Left colon (tissue), 2 donors: ENCODE results near the gene EP400. TPM values are rescaled to one million over a fixed set of nuclear protein-coding genes. Genes with fewer than 3 reads are reported as not detected.

Experiments
- ATAC-seq: fragments of 200-7000 bp; cut with Tn5 transposase; one replicate; pipeline ENCODE4 v1.9.1; 2020; ENCODE audit warnings: mild to moderate bottlenecking, moderate library complexity
- DNase-seq, 2 donors: peaks; one replicate each; pipeline ENCODE4 v3.0.0-alpha.2; 2020
- intact Hi-C, 2 donors: fragments of 100-400 bp; cut with DNase I in 1 of 2; cut with micrococcal nuclease in 1 of 2; formaldehyde crosslinking; loops; one replicate each; pipeline versions ENCODE4 v1.11.2 to v1.14.0; 2022; cut with DNase I, micrococcal nuclease
- total RNA-seq, 2 donors: library from RNA; stranded (reverse); fragmentation: NEBNext Ultra II Directional; extraction: Animal tissue kit (Norgen Biotek cat#: 25700); gene quantifications; one replicate each; pipeline ENCODE4 v1.2.1, GENCODE V29; 2021
- donor health status: DM: no; HTN: no; CAD: no.
- donor health status: DM: yes; HTN: yes; CAD: no.

Gene EP400
- total RNA-seq, 2 donors from 2014 or later, result 28.2 to 38.2 TPM

DNA sequence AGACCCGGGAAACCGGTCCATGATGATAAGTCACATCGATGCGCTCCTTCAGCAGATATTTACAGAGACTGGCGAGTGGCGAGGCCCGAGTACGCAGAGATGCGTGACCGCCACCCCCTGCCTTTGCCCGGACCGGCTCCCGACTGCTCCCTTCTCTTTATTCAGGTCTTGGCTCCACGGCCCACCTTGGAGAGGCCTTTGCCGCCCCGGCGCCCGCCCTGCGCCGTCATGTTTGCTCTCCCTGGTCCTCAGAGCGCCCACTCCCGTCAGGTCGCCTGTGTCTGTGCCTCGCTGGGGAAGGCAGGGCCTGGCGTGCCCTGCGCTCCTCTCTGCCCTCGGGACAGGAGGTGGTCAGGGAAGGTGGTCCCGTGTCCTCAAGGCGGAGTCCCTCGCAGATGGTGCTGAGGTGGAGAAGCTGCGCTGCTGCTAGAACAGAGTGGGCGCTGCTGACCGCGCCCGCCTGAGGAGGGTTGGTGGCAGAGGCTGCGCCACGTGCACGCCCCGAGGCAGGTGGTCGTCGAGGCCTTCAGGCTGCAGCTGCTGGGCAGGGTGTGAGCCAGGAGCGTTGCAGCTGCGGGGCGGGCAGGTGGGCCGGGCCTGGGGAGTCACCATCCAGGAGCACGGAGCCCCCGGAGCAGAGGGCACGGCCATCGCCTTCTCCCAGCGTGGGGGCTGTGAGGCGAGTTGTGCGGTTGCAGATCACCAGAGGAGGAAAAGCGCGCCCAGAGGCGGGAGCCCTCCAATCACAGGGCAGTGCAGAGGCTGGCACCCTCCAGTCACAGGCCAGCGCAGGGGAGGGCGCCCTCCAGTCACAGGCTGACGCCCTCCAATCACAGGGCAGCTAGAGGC is 167.2 kb downstream of the EP400 start:
- intact Hi-C loops, result no loop called here
- DNase-seq (no peak), ATAC-seq (no peak)

DNA sequence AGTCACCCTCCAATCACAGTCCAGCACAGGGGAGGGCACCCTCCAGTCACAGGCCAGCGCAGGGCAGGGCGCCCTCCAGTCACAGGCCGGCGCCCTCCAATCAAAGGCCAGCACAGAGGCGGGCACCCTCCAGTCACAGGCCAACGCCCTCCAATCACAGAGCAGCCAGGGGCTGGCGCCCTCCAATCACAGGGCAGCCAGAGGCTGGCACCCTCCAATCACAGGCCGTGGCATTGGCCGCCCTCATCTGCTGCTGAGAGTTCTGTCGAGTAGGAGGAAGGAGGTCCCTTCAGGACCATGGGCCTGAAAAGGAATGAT is 167.8 kb downstream of the EP400 start:
- intact Hi-C loops, result no loop called here
- no peak for DNase-seq
- no peak for ATAC-seq

DNA sequence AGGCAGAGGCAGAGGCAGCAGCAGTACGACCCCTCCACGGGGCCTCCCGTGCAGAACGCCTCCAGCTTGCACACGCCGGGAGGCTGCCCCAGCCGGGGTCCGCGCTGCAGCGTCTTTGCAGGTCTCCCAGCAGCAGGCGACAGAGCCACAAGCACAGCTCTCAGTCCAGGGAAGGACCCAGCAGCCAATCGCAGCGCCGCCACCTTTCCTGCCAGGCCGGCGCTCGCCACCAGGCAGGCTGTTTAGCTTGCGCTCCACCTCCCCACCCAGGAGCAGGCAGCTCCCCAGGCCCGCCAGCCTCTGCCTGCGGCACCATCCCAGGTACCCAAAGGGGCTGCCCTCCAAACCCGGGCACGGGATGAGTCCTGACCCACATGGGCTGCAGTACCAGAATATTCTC is 169.1 kb downstream of the EP400 start:
- DNase-seq, result no peak
- ATAC-seq, result no peak
- intact Hi-C loops, result no loop called here

DNA sequence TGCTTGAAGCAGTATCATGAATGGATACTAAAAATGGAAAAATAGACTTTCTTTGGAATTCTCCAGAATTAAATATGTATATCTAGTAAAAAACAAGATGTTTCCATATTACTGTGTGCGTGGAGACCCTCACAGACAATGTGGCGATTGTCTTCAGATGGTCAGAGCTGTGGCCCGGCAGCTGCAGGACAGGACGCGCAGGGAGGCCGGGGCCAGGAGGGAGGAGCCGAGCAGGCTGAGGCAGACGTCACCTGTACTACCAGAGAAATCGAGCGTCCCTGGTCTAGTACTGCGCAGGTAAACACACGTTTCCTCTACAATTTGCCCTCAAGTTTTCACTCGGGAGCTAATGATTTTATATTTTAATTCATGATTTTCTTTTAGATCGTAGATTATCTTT is 171.5 kb downstream of the EP400 start:
- DNase-seq (no peak), ATAC-seq (no peak)
- intact Hi-C loops, result no loop called here

DNA sequence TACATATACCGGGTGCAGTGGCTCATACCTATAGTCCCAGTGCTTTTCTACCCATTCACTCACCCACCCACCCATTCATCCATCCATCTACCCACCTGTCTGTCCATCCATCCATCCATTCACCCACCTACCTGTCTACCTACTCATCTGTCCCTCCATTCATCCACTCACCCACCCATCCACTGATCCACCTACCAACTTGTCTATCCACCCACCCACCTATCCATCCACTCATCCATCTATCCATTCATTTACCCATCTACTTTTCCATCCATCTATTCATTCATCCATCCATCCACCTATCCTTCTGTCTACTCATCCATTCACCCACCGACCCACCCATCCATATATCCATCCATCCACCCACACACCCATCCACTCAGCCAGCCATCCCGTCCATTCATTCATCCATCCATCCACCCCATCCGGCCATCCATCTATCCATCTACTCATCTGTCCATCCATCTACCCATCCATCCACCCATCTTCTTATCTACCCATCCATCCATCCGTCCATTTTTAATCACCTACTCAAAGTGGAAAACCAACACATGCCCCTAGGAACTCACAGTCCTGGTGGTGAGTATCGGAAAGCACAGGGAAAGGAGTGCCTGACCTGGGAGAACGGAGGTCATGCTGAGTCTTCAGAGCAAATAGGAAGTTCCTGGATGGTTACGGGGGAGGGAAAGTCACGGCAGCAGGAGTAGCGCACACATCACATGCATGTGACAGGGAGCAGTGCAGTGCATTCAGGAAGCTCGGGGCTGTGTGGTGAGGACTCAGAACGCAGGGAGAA is 174.4 kb downstream of the EP400 start:
- intact Hi-C loops, result no loop called here
- ATAC-seq, result no peak
- no peak for DNase-seq

DNA sequence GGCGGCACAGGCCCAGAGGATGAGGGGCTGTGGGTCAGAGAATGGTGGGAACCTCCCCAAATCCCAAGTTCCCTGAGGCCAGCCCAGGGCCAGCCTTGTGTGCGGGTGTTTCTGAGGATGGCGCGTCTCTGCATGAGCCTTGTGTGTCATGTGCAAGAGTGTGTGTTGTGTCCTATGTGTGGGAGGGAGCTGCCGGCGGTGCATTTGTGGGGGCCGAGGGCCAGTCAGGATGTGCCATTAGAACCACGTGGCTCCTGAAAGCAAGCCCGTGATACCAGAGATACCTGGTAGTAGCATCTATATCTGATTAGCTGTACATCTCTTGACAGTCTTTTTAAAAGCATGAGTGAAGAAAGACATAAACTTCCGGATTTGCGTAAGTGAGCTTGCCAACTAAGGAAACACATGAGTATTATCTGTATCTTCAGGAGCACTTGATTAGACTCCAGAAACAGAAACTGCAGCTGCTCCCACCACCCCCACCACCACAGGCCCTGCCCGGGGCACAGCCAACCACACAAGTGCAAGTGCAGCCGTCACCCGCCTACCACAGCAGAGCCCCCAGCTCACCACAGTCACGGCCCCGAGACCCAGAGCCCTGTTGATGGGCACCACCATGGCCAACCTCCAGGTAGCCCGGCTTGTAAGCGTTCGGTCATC is 175.2 kb downstream of the EP400 start:
- DNase-seq (no peak), ATAC-seq (no peak)

DNA sequence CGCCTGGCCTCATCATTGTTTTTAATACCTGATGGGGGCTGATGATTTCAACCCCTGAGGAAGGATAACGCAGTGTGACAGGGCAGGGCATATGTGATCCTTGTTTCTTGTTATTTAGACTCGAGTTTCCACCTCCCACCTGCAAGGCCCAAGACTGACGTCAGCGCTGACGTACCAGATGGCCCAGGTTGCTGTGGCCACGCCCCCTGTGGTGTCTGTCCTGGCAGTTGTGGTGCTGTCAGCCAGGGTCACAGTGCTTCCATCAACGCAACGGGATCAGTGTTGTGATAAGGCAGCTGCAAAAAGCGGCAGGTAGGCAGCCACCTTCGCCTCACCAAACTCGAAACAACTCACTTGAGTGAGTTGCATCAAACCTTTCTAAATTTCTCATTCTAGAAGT is 176.0 kb downstream of the EP400 start:
- intact Hi-C loops, result no loop called here
- ATAC-seq (no peak), DNase-seq (no peak)

More for the DNA sequence above, 175.2 kb downstream of the EP400 start:
- intact Hi-C loops, result no loop called here

DNA sequence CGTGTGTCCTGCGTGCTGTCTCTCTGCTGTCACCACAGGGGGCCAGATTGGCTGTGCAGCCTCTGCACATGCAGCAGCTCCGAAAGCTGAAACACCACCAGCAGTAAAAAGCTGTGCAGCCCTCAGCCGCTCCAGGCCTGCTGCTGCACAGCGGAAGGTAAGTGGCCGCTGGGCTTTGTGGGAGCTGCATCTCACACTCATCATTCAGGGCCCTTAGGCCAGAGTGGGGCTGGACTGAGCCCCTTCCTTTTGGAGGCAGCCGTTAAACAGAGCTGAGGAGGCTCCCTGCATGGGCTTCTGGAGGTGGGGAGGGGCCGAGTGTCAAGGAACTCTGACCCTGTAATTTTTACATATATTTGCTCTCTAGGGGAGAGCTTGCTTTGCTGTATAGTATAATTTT is 177.3 kb downstream of the EP400 start:
- intact Hi-C loops, result no loop called here
- no peak for DNase-seq
- ATAC-seq, result no peak

DNA sequence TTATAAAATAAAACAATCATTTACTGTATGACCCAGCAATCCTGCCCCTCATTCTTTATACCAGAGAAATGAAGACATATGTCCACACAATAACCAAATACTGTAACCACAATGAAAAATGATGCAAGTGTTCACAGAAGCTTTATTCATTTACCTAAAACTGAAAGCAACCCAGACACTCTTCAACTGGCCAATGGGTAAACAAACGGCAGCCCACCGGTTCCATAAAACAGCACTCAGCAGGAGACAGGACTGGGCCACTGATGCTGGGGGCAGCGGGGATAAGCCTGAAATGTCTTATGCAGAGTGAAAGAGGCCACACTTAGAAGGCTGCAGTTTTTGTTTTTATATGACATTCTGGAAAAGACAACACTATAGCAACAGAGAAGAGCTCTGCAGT is 179.3 kb downstream of the EP400 start:
- ATAC-seq (no peak), DNase-seq (no peak)
- intact Hi-C loops, result no loop called here

DNA sequence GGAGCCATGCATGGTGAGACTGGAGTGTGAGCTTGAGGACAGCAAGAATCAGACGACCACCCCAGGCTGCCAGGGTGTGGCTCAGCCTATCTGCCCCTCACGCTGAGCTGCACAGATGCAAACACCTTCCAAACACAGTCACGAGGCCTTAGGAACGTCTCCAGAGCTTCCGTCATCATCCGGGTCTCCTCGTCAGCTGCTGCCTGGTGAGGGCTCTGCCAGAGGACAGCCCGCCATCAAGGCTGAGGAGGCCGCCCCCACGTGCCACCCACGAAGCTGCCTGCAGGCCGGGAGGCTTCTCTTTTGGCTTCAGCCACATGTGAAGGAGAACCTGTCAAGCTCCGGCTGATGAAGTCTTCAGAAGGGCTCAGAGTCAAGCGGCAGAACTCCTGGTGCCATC is 180.9 kb downstream of the EP400 start:
- intact Hi-C loops, result no loop called here
- DNase-seq, result no peak
- ATAC-seq, result no peak

Other genes starting within 250 kb of the EP400 start
- 10 to 100 TPM; 34.2 to 41.1 TPM for gene SFSWAP, start 238.9 kb upstream of the EP400 start, total RNA-seq
- gene MMP17, start 121.5 kb upstream of the EP400 start, total RNA-seq, result 1 to 10 TPM in 1 of 2 donors, under 1 TPM in 1; 0.76 to 1.6 TPM
- gene ULK1, start 55.3 kb upstream of the EP400 start, total RNA-seq, result 10 to 100 TPM; 18.0 to 29.8 TPM
- 10 to 100 TPM; 19.7 to 31.8 TPM for gene PUS1, start 20.7 kb upstream of the EP400 start, total RNA-seq
- gene DDX51, start 194.4 kb downstream of the EP400 start, total RNA-seq, result 10 to 100 TPM; 15.2 to 16.7 TPM
- gene NOC4L, start 194.5 kb downstream of the EP400 start, total RNA-seq, result 10 to 100 TPM; 13.3 to 19.9 TPM